T-helper 22 cell (primary cell): ENCODE data around the gene COL12A1.
"Not testable (repeated sequence)": the region's sequence is repeated elsewhere in the genome, so short reads cannot be mapped to it uniquely, and the experiment has no call there.

Source experiments
- DNase-seq: peaks from one replicate; pipeline ENCODE4 v3.0.0-alpha.2; 2020; ENCODE audit warnings: low read depth

COL12A1 gene

DNA sequence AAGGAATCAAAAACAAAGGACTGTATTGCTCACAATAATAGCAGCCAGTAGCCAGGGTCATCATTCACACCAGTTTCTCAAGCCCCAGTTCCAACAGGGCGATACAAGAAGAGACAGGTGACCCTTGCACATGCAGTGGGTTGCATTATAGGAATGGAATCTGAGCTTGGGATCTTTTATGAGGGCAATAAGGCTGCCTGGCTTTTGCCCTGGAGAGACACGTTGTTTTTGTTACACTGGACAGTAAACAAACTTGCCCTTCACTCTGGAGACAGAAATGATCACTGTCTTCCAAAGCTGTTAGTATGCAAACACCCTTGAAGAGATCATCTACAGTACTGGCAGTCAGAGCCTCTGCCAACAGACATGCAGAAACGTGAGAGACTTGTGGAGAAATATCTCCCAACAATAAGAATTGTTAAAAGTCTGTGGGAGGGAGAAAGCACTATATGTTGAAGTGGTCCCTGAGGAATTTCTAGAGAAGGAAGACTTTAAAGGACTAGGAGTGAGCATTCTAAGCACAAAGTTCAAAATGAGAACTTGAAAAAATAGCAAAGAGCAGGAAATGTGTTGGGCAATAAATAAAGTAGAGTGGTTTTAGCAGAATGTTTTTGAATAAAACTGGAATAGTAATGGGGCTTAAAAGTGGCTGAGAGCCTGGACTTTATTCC lies 6.2 kb upstream of the COL12A1 start:
- DNase-seq, result no peak

DNA sequence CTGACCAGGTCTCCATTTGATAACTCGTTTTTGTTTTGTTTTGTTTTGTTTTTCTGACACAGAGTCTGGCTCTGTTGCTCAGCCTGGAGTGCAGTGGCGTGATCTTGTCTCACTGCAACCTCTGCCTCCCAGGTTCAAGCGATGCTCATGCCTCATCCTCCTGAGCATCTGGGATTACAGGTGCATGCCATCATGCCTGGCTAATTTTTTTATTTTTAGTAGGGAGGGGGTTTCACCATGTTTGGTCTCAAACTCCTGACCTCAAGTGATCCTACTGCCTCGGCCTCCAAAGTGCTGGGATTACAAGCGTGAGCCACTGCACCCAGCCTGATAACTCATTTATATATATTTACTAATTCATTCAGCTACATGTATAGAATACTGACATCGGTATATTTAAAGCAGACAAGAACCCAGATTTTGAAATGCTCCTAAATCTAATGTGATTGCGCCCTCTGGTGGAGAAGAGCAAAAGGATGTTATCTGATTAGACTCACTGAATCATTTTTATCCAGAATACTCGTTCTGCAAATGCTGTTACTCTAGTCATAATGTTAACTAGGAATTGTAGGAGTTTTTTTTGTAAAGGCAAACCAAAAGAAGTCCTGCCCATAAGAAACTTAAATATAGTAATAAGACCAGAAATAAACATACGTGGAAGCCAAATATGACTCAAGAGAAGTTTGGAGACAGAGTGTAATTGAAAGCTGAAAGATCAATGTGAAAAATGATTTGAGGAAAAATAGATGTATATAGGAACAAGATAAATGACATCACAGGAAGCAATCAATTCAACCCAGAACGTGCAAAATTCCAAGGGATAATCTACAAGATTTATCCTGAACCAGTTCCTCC lies 5.3 kb upstream of the COL12A1 start:
- DNase-seq, result no peak

DNA sequence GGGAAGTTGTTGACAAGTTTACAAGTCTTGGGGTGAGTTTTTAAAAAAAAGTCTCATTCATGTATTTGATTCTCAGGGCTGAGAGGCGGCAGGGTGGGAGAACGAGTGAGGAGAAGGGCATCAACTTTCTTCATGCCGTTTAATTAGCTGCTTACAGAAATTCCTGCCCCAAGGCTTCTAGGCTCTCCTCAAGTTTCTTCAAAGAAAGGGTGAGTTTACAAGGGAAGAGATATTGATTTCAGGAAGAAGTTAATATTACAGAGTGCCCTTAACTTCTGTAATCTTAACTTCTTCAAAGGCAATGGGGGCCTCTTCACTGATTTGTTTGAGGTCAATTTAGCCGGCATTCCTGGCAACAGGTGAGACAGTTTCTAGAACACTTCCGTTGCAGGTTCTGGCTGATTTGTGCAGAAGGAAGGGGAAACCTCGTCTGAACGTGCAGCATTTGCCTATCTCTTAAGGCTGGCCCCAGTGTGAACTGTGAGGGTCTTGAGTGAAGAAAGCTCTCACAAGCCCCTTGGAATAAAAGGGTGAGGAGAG lies 3.4 kb upstream of the COL12A1 start:
- no peak for DNase-seq

DNA sequence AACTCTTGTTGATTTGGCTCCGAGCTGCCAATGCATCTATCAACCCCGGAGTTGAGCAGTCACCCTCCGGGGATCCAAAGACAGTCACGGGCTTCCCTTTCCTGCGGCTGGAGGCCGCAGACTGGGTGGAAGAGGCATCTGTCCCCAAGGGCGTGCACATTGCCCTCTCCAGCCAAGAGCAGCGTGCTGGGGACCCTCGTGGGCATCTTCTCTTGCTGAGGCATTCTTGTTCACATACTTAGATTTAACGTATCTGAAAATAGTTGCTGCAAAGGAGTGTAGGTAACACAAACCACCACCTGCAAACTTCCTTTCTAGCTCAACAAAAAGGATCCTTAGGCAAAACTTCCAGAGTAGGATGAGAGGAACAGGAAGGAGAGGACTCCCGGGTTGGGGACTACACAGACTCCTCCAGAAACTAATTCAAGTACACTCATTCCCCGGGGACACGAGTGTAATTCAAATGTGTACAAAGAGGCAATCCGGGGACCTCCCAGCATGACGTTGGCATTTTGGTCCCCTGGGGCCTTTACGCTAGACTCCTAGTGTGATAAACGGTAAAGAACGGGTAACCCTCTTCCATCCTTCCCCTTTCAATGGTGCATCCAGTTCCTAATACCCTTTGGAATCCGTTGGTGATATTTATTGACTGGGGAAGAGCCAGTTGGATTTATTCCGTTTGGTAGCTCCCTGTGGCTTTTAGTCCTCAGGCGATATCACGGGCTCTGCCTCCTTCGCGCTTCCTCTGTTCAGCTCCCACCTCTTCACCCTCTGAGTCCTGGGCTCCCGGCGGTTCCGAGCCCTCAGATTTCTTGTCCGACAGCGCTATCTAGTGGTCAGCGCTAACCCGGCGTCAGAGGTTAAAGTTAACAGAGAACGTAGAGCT lies 2.7 kb upstream of the COL12A1 start:
- peak; percentile 38 for DNase-seq

DNA sequence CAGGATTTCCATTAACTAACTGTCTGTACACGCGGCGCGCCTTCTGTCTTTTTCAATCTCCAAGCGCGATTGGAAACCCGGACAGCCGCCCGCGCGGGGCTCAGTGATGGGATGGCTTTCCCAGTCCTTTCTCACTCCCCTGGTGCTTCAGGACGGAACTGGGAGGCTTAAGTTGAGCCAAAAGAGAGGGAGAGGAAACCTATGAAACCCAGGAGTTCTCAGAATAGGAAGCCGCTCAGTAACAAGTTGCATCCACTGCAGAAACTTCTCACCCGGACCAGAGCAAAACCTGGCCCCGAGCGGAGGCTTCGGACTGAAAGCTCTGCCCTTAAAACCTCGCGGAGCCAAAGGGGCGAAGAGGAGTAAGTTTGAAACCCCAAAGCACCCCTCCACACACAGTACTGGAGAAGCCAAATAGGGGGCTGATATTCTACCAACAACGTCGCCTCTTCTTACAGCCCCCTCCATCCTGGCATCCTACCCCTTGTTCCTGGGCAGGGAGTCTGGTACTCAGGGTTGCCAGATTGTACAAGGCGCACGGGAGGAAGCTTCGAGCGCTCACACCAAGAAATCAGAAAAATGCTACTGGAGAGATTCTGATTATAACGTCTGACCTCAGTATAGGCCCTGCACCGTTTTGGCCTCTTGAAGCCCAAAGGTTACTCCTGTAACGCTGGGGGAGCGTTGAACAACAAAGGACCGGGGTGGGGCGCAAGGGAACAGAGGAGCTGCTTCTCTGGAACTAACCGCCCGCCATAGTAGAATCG lies 906 bp upstream of the COL12A1 start:
- no peak for DNase-seq

DNA sequence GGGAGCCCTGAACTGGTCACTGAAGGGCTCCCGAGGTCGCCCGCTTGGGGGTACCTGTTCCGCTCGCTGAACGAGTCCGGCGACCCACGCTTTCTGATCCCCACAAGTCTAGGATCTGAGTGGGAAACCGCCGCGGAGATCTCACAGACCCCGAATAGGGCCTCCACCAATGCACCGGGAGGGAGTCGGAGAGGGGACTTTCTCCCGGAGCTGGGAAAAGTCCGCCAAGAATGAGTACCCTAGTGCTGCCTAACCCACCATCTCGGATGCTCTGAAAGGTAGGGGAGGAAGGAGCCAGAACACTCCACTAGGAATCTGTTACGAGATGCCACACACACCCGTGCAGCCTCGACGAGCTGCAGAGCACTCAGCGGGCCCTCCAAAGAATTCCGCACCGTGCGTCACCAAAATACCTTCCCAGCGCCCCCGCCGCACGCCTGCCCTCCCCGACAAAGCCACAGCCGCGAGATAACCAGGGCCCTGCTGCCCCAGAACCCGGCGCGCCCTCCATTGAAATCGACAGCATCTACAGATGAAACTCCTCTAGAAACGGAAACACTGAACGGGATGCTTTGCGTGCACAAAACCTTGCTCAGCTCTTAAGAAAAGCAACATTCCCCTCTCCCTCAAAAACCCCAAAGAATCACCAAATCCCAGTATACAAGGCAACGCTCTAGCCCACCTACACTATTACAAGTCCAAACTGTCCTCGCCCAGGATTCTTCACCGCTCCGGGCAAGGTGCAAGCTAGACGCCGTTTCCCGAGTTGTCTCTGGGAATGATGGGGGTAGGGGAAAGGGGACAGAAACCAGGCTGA lies 686 bp downstream of the COL12A1 start:
- no peak for DNase-seq

DNA sequence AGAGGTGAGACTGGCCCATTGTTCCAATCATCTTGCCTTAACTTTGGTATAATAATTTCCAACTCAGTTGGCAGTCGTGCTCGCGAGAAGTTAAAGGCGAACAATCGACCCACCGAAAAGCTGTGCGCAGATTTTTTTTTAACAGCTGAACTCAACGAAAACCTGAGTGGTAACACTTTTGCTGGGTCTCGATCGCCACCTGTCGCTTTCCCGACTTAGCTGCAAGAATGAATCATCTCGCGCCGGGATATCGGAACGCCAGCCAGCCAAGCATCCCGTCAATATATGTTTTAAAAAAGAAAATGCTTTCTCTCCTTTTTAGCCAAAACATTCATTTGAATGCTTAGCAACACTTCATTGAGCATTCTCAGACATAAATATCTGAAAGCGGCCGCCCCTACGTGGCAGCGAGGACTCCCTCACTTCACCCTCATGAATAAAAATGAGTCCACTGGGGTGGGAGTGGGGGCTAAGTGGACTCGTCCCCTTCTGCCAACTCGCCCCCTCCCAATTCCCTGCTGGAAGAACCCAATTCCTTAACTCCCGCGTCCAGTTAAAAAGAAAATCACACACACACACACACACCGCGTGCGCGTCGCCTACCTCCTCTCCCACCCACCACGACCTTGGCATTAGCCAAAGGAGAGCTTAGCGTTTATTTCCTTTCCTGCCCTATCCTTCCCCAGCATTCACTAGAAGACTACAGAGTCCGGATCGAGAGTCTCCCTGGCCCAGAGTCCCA lies 1.5 kb downstream of the COL12A1 start:
- DNase-seq, result no peak

DNA sequence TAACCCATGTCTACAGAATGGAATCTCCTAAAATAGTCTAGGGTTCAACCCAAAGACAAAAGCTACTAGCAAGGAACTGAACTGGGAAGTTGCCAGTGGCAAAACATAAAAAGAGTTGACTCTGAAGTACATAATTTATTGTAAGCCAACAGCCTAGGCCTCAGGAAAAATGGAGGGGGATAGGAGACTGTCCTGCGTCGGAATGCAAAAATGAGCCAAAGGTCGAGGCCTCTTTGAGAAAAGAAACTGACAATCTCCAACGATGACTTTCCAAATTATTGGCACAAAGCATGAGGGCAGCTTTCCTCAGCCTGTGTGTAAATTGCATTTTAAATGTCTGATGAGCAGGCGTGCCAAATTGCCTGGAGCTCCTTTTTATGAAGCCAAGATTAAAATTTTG lies 2.1 kb downstream of the COL12A1 start:
- no peak for DNase-seq

DNA sequence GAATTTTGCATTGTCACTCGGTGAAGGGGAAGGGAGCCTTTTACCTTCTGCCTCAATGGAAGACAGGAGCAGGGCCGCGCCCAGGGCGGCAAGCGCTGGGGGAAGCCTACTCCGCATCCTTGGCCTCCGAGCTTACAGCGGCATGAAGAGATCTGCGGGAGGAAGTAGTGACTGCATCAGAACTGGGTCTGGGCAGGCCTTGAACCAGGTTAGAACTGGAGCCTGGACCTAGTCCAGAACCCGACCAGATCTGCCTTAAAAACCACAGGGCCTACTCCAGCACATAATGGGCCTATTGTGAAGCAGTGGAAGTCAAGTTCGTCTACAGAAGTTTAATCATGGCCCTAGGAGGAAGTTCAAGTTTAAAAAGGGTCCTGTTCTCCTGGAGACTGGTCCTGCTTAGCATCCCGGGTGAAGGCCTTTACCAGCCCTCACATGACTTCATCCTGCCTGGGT lies 3.1 kb downstream of the COL12A1 start:
- DNase-seq, result no peak

DNA sequence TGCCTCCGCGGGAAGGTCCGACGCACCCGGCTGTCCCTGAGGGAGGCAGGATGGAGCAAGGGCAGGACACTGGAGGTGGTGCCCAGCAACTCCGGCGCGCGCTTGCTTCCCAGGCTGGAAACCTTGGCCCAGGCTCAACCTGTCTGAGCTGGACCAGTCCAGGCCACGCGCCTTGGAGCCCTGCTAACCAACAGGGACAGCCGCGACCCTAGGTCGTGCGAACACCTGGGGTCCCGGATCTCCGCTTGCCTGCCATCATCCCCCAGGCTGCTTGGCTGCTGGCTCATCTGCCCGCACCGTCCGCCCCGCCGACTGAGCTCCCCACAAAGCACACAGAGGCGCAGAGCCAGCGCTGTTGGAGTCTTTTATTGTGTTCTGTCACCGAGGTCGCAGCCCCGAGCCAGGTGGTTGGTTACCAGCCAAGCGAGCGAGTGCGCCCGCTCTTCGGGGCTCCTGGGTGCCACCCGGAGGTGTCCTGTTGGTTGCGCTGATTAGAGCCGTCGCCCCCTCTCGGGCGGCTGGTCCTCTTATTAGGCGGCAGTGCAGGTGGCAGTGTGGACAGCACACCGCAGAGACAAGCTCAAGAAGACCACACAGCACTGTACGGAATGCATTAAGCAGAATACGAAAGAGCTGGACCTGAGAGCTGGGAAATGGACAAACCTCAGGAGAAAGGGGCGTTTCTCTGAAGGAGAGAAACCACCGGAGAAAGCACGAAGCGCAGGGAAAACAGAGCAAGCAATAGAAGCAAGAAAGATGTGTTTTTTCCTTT lies 3.8 kb downstream of the COL12A1 start:
- no peak for DNase-seq

DNA sequence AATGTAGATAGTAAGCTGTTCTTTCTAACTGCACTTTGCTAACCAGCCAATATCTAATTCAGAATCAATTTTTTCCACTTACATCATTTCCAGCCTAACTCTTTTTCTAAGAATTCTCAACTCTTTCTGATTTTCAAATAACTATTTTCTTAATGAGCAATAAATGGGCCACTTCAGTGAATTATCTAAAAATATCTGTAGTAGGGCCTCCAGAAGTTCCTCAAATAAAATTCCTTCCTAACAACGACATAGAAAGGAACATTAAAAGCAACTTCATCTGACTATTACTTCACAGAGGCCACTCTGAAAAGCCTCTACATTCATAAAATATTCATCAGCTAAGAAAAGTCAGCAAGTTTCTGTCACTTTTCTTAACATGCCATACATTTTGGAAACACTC lies 4.8 kb downstream of the COL12A1 start:
- DNase-seq, result no peak

DNA sequence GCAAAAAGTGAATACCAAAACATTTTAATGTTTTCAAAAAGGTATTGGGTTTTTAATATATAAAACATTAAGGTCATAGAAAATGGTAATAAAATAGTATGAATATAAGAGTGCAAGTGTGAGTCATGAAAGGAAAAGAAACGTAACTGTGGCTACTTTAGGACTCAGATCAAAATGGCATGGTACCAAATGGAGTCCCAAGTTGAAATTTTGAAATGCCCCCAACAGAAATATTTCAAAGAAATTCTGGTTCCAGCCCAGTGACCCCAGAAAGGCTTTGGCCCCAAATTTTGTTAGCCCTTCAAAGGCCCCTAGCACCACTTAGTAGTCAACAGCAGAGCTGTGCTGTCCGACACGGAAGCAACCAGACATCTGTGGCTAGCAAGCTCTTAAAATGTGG lies 6.0 kb downstream of the COL12A1 start:
- no peak for DNase-seq

DNA sequence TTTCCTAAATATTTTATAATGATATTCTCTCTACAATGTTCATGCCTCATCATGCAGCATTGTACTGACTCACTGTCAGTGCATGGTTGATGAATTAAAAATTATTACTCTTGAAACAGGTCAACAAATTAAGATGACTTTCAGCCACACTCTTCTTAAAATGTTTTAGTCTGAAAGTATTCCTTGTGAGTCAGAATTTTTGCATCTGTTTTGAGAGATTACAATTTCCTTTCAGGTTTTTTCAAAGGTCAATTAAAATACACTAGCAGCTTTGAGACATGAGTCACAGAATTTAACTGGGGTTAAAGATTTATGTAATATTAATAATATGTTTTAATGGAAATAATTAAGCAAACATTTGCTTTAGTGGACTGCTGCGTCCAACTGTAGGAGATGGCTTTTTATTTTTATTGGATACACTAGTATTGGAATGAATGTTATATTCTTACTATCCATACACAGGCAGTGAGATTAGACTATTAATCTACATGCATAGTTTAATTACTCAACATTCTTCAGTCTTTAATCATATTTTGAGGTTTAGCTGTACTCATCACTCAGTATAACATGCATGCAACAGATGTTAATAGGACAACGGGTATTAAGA lies 9.7 kb downstream of the COL12A1 start:
- DNase-seq, result no peak

DNA sequence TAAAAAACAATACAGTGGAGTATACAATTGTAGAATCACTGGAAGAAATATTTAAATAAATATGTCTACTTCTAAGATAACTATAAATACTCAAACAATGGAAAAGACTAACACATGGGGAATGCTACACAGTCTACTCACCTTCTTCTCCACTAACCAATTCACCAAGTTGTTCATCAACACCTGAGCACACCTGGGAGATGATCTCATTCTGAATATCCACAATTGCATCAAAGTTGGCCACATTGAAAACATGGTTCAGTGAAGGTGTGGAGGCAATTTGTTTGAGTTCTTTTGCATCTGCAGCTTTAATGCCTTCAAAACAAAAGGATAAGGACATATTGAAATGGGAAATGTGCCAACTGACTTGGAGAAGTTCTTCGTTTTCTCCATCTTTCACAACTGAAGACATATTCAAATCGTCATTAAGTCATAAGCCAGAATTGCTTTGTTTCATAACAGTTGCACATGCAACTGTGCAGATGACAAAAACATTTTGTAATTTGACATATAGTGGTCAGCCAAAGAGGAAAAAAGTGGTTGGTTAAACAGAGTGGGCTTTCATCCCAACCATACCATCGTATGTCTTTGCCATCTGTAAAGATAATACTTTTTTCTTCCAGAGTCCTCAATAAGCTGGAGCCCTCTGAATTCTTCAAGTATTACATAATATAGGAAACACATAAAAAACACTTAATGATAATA lies 17.5 kb downstream of the COL12A1 start:
- DNase-seq, result no peak

DNA sequence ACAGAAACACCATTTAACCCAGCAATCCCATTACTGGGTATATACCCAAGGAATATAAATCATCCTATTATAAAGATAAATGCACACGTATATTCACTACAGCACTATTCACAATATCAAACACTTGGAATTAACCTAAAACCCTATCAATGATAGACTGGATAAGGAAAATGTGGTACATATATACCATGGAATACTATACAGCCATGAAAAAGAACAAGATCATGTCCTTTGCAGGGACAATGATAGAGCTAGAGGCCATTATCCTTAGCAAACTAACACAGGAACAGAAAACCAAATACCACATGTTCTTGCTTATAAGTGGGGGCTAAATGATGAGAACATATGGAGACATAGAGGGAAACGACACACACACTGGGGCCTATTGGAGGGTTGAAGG lies 19.3 kb downstream of the COL12A1 start:
- not testable (repeated sequence) for DNase-seq

DNA sequence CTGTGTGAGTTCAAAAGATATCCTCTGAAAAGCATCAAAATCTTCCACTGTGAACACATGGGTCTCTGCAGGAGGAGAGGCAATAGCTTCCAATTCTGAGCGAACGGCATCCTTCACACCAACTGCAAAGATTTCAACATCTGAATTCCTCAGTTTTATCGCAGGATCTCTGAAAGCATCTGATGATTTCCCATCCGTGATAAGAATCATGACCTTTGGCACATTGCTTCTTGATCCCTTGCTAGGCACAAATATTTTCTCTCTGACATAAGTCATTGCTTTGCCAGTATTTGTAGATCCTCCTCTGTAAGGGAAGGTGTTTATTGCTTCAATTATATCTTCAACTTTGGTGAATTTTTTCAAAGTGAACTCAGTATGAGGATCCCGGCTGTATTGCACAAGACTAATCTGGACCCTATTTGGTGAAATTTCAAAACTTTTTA lies 22.7 kb downstream of the COL12A1 start:
- DNase-seq, result no peak

DNA sequence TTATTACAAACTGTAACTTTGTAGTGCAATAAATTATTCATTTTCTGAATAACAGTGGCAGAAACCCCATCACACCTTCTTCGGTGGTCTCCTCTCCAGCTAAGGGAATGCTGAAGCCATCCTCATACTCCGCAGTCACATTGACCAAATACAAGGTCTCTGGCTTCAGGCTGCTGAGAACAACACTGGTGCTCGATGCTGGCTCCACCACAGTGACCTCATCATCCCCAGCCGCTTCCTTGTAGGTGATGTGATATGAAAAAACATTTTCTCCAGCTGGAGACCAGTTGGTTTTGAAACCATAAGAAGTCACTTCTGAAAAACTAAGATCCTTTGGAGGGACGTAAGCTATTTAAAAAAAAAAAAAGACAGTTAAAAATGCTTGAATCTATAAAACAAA lies 25.0 kb downstream of the COL12A1 start:
- DNase-seq, result no peak

DNA sequence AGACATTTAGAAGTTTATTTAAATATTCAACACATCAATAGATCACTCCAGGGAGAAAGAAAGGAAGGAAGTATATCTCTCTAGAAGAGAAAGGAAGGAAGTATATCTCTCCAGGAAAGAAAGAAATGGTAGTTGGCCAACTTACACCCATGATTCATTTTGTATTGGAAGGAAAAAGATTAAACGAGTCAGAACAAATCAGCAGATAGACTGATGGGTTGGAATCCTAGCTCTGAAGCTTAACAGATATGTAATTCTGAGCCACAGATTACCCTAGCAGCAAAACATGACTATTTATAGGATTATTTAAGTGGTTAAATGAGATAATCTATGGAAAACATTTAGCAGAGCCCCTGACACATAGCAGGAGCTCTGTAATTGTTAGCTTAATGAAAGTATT lies 27.1 kb downstream of the COL12A1 start:
- DNase-seq, result no peak
